NK-92 (cell line): ENCODE results near the gene PPFIBP1.
A peak's percentile ranks its signal among the peaks of the same experiment; 100 is the strongest.
"Not testable (repeated sequence)": the region's sequence is repeated elsewhere in the genome, so short reads cannot be mapped to it uniquely, and the experiment has no call there.

ENCODE experiments used
- DNase-seq: peaks from one replicate; lab custom pipeline; 2025; ENCODE audit not compliant: unreplicated experiment; lab: John Stamatoyannopoulos, UW

The PPFIBP1 gene

GRCh38 chr12:27703720-27704452, 179.9 kb downstream of the PPFIBP1 start:
- DNase-seq: peak; percentile 40

- no peak for DNase-seq
These were observed 181.3 kb downstream of the PPFIBP1 start for GRCh38 chr12:27705263-27705662.

- no peak for DNase-seq
These were observed 183.2 kb downstream of the PPFIBP1 start for GRCh38 chr12:27707216-27707615.

GRCh38 chr12:27709212-27709931, 185.4 kb downstream of the PPFIBP1 start:
- no peak for DNase-seq

- no peak for DNase-seq
These were observed 186.1 kb downstream of the PPFIBP1 start for GRCh38 chr12:27709932-27710591.

- peak; percentile 23 for DNase-seq
These were observed 186.7 kb downstream of the PPFIBP1 start, which contains the start of gene MRPS35 for GRCh38 chr12:27710592-27711316. TSS of gene MRPS35 (plus strand) at chr12:27710832. CDS start at chr12:27710844, 12 bp downstream.

- DNase-seq: no peak
These were observed 187.3 kb downstream of the PPFIBP1 start for GRCh38 chr12:27711317-27711682.

GRCh38 chr12:27711967-27712366, 188.0 kb downstream of the PPFIBP1 start:
- DNase-seq: no peak

GRCh38 chr12:27723212-27723611, 199.2 kb downstream of the PPFIBP1 start:
- no peak for DNase-seq

- no peak for DNase-seq
These were observed 206.1 kb downstream of the PPFIBP1 start for GRCh38 chr12:27730097-27730588.

GRCh38 chr12:27732281-27732680, 208.3 kb downstream of the PPFIBP1 start:
- no peak for DNase-seq

GRCh38 chr12:27733052-27733656, 209.1 kb downstream of the PPFIBP1 start:
- DNase-seq: no peak

GRCh38 chr12:27733791-27734190, 209.8 kb downstream of the PPFIBP1 start:
- no peak for DNase-seq

GRCh38 chr12:27734321-27734720, 210.3 kb downstream of the PPFIBP1 start:
- DNase-seq: not testable (repeated sequence)

GRCh38 chr12:27743601-27744000, 219.6 kb downstream of the PPFIBP1 start:
- no peak for DNase-seq
